Measurements from ENCODE around the gene SNIP1. TPM values are rescaled to one million over a fixed set of nuclear protein-coding genes. Genes with fewer than 3 reads are reported as not detected.
"Not testable (repeated sequence)": the region's sequence is repeated elsewhere in the genome, so short reads cannot be mapped to it uniquely, and the experiment has no call there.

SNIP1 gene
- total and polyA plus RNA-seq, 5 experiments from 2014 or later = 3.6 to 36.9 (median 5.5) TPM

GRCh38 chr1:37556712-37557196 lies 2.7 kb upstream of the SNIP1 start, which contains the start of gene DNALI1:
TSS of gene DNALI1 (plus strand) at chr1:37556940. CDS start at chr1:37556995, 55 bp downstream.
- Mint-ChIP-seq H3K36me3 (peaks cover 0 to 16% (median 0%) of the 10 kb centered on the region in 3 donors), H3K4me1 (peaks cover 18 to 26% (median 26%) of the 10 kb centered on the region in 4 donors), H3K4me3 (peak within 1 kb of the TSS in 1 of 10 donors; percentile 32), H3K9me3 (no peaks in the 10 kb centered on the region), H3K27me3 (peaks cover 0 to 10% (median 5%) of the 10 kb centered on the region in 5 donors), H3K27ac (peak within 1 kb of the TSS in 1 of 10 donors; percentile 44)
- POLR2A ChIA-PET = interaction anchor here (0.6 kb wide), 1 partner anchor 123 kb away, joined by 6 read pairs; no protein-coding TSS in a partner anchor
- peak in 2 of 10 donors; percentile 8 to 13 for DNase-seq
- ATAC-seq = no peak

GRCh38 chr1:37553598-37553926 lies 531 bp downstream of the SNIP1 start:
- Mint-ChIP-seq H3K36me3 (peaks cover 3 to 46% (median 9%) of the 10 kb centered on the region in 3 donors), H3K27ac (peak overlapping the region; percentile 95 to 100 (median 98)), H3K27me3 (peaks cover 0 to 10% (median 5%) of the 10 kb centered on the region in 5 donors), H3K9me3 (no peaks in the 10 kb centered on the region), H3K4me1 (peaks cover 18 to 50% (median 48%) of the 10 kb centered on the region in 4 donors), H3K4me3 (peak overlapping the region; percentile 97 to 100 (median 99))
- DNase-seq (no peak), ATAC-seq (peak; percentile 23 to 26)
- POLR2A ChIA-PET = interaction anchor here (0.5 to 2.7 kb wide), 11 partner anchors 10 to 255 kb away, joined by 3 to 27 read pairs (median 3); partner anchors contain the start of genes C1orf122, MEAF6 and YRDC

GRCh38 chr1:37549341-37549740 lies 4.8 kb downstream of the SNIP1 start:
- Mint-ChIP-seq H3K4me1 (peaks cover 23 to 57% (median 50%) of the 10 kb centered on the region in 4 donors), H3K27ac (peak overlapping the region in 8 of 10 donors; percentile 1 to 82 (median 40)), H3K9me3 (no peaks in the 10 kb centered on the region), H3K4me3 (peak overlapping the region in 1 of 10 donors; percentile 22), H3K36me3 (peaks cover 21 to 84% (median 21%) of the 10 kb centered on the region in 3 donors), H3K27me3 (no peaks in the 10 kb centered on the region)
- POLR2A ChIA-PET = interaction anchor here (0.6 to 1.2 kb wide), 3 partner anchors 11 to 138 kb away, joined by 3 to 7 read pairs (median 3); no protein-coding TSS in a partner anchor
- ATAC-seq (no peak), DNase-seq (no peak)

GRCh38 chr1:37545019-37545418 lies 9.1 kb downstream of the SNIP1 start:
- Mint-ChIP-seq H3K4me3 (no peak overlapping the region), H3K27ac (peak overlapping the region in 2 of 10 donors; percentile 6 to 59), H3K36me3 (peaks cover 22 to 89% (median 26%) of the 10 kb centered on the region in 3 donors), H3K27me3 (no peaks in the 10 kb centered on the region), H3K9me3 (no peaks in the 10 kb centered on the region), H3K4me1 (peaks cover 12 to 22% (median 15%) of the 10 kb centered on the region in 4 donors)
- DNase-seq (no peak), ATAC-seq (no peak)
- POLR2A ChIA-PET = no interaction called here

- H3K27ac Mint-ChIP-seq = peak overlapping the region in 2 of 10 donors; percentile 5 to 6
- no peak for DNase-seq
- no peak overlapping the region for H3K4me3 Mint-ChIP-seq
- no peak for ATAC-seq
- no peaks in the 10 kb centered on the region for H3K27me3 Mint-ChIP-seq
- POLR2A ChIA-PET = no interaction called here
- H3K36me3 Mint-ChIP-seq = peaks cover 18 to 89% (median 26%) of the 10 kb centered on the region in 3 donors
- H3K9me3 Mint-ChIP-seq = no peaks in the 10 kb centered on the region
- peaks cover 7 to 17% (median 13%) of the 10 kb centered on the region in 4 donors for H3K4me1 Mint-ChIP-seq
Observed at GRCh38 chr1:37544530-37544929, 9.6 kb downstream of the SNIP1 start.

- ATAC-seq = no peak
- POLR2A ChIA-PET = no interaction called here
- H3K27ac Mint-ChIP-seq = peak overlapping the region in 3 of 10 donors; percentile 40 to 73 (median 55)
Observed at GRCh38 chr1:37540036-37540785, 13.9 kb downstream of the SNIP1 start.

GRCh38 chr1:37539154-37539553 lies 14.9 kb downstream of the SNIP1 start:
- H3K27me3 Mint-ChIP-seq, H3K9me3 Mint-ChIP-seq, H3K4me3 Mint-ChIP-seq, DNase-seq, ATAC-seq: not testable (repeated sequence)
- POLR2A ChIA-PET = interaction anchor here (0.6 to 1.5 kb wide), 2 partner anchors 24 to 65 kb away, joined by 3 read pairs; partner anchors contain the start of genes MEAF6 and ZC3H12A
- H3K4me1 Mint-ChIP-seq = peaks cover 0 to 19% (median 10%) of the 10 kb centered on the region in 4 donors
- H3K36me3 Mint-ChIP-seq = peaks cover 0 to 92% (median 16%) of the 10 kb centered on the region in 3 donors
- peak overlapping the region in 2 of 10 donors; percentile 24 to 25 for H3K27ac Mint-ChIP-seq

More at GRCh38 chr1:37540036-37540785, 13.9 kb downstream of the SNIP1 start:
- DNase-seq = no peak
- Mint-ChIP-seq H3K9me3 (no peaks in the 10 kb centered on the region), H3K4me3 (no peak overlapping the region), H3K27me3 (no peaks in the 10 kb centered on the region), H3K4me1 (peaks cover 0 to 23% (median 10%) of the 10 kb centered on the region in 4 donors), H3K36me3 (peaks cover 6 to 94% (median 23%) of the 10 kb centered on the region in 3 donors)

- ATAC-seq (no peak), DNase-seq (no peak)
- H3K27ac Mint-ChIP-seq = peak overlapping the region in 4 of 10 donors; percentile 1 to 70 (median 38)
- POLR2A ChIA-PET = interaction anchor here (0.7 to 0.8 kb wide), 4 partner anchors 13 to 25 kb away, joined by 3 read pairs; partner anchors contain the start of gene MEAF6
- no peak overlapping the region for H3K4me3 Mint-ChIP-seq
- no peaks in the 10 kb centered on the region for H3K27me3 Mint-ChIP-seq
- H3K4me1 Mint-ChIP-seq = peaks cover 0 to 25% (median 11%) of the 10 kb centered on the region in 4 donors
- peaks cover 0 to 83% (median 15%) of the 10 kb centered on the region in 3 donors for H3K36me3 Mint-ChIP-seq
- no peaks in the 10 kb centered on the region for H3K9me3 Mint-ChIP-seq
Observed at GRCh38 chr1:37537378-37537777, 16.7 kb downstream of the SNIP1 start.

GRCh38 chr1:37533317-37534093 lies 20.6 kb downstream of the SNIP1 start:
- POLR2A ChIA-PET = interaction anchor here (1.0 kb wide), 1 partner anchor 9 kb away, joined by 3 read pairs; no protein-coding TSS in a partner anchor
- H3K27me3 Mint-ChIP-seq = no peaks in the 10 kb centered on the region
- no peaks in the 10 kb centered on the region for H3K9me3 Mint-ChIP-seq
- ATAC-seq (no peak), DNase-seq (no peak)
- no peak overlapping the region for H3K4me3 Mint-ChIP-seq
- peaks cover 0 to 48% (median 10%) of the 10 kb centered on the region in 3 donors for H3K36me3 Mint-ChIP-seq
- peaks cover 0 to 25% (median 9%) of the 10 kb centered on the region in 4 donors for H3K4me1 Mint-ChIP-seq
- peak overlapping the region in 8 of 10 donors; percentile 3 to 77 (median 48) for H3K27ac Mint-ChIP-seq

GRCh38 chr1:37532418-37533156 lies 21.5 kb downstream of the SNIP1 start:
- H3K4me1 Mint-ChIP-seq = peaks cover 0 to 25% (median 8%) of the 10 kb centered on the region in 4 donors
- not testable (repeated sequence) for H3K27me3 Mint-ChIP-seq, DNase-seq, H3K9me3 Mint-ChIP-seq, H3K4me3 Mint-ChIP-seq, ATAC-seq
- H3K27ac Mint-ChIP-seq = peak overlapping the region in 3 of 10 donors; percentile 11 to 29 (median 25)
- H3K36me3 Mint-ChIP-seq = peaks cover 0 to 39% (median 5%) of the 10 kb centered on the region in 3 donors
- POLR2A ChIA-PET = interaction anchor here (0.6 to 1.1 kb wide), 2 partner anchors 57 to 1823 kb away, joined by 3 to 4 read pairs; no protein-coding TSS in a partner anchor

GRCh38 chr1:37529888-37530287 lies 24.2 kb downstream of the SNIP1 start:
- DNase-seq, H3K4me3 Mint-ChIP-seq, H3K9me3 Mint-ChIP-seq, ATAC-seq, POLR2A ChIA-PET, H3K27ac Mint-ChIP-seq, H3K27me3 Mint-ChIP-seq: not testable (repeated sequence)
- H3K4me1 Mint-ChIP-seq = peaks cover 0 to 10% (median 5%) of the 10 kb centered on the region in 4 donors
- H3K36me3 Mint-ChIP-seq = peaks cover 0 to 14% (median 2%) of the 10 kb centered on the region in 3 donors

Measured in naive thymus-derived CD8-positive, alpha-beta T cell (primary cell).